ENCODE data around the gene SORCS2. TPM values are rescaled to one million over a fixed set of nuclear protein-coding genes. Genes with fewer than 3 reads are reported as not detected.

SORCS2 gene
- total and polyA plus RNA-seq, 3 donors from 2014 or later = 2.7 to 4.6 (median 2.9) TPM

- no peaks in the 10 kb centered on the region for H3K9me3 ChIP-seq
- TF ChIP-seq CTCF (IDR thresholded peaks at IDR 0.05) = no peak
- no peak for TF ChIP-seq POLR2A (IDR thresholded peaks at IDR 0.05)
- no peaks in the 10 kb centered on the region for H3K27me3 ChIP-seq
- peaks cover 6% of the 10 kb centered on the region for H3K4me1 ChIP-seq
- DNase-seq = no peak
- H3K36me3 ChIP-seq (ENCODE audit: low read depth, missing control alignments) = no peaks in the 10 kb centered on the region
- intact Hi-C loops (cut with DNase I; ENCODE audit: low total_unique reads) = no loop called here
- H3K27ac ChIP-seq = no peak overlapping the region
- H3K4me3 ChIP-seq = no peak overlapping the region
- 77 to 80% methylated on average over 12 to 13 of the region's 13 CpGs for WGBS, 2 donors
Measured at GRCh38 chr4:7697821-7698220, 505.5 kb downstream of the SORCS2 start.

DNA sequence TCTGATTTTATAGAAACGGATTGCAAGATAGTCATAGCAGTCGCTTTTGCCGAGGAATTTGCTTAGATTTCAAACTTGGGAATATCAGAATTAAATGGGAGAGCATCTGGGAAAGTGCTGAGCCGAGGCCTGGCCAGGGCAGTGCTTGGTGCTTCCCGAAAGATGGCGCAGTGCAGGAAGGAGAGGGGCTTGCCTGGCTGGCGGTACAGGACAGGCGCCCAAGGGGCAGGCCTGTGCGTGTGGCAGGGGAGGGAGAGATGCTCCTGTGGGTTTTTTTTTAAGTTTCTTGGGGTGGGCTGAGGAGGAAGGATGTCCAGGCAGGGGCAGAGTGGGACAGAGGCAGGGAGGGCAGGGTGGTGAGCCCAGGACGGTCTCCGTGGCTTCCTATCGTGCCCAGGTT, 506.2 kb downstream of the SORCS2 start:
- Histone ChIP-seq H3K9me3 (no peaks in the 10 kb centered on the region), H3K36me3 (ENCODE audit: low read depth, missing control alignments) (no peaks in the 10 kb centered on the region), H3K4me3 (no peak overlapping the region), H3K4me1 (peaks cover 6% of the 10 kb centered on the region), H3K27ac (peak overlapping the region in 1 of 2 donors; percentile 50), H3K27me3 (no peaks in the 10 kb centered on the region)
- no peak for DNase-seq
- intact Hi-C loops (cut with DNase I; ENCODE audit: low total_unique reads) = no loop called here
- TF ChIP-seq POLR2A (IDR thresholded peaks at IDR 0.05) (no peak), CTCF (IDR thresholded peaks at IDR 0.05) (no peak)
- WGBS, 2 donors = 68 to 72% methylated on average over 12 of the region's 12 CpGs

- 42 to 49% methylated on average over 7 to 8 of the region's 8 CpGs for WGBS, 2 donors
- H3K27ac ChIP-seq = peak overlapping the region in 1 of 2 donors; percentile 50
- no peaks in the 10 kb centered on the region for H3K27me3 ChIP-seq
- DNase-seq = peak; percentile 57
- peaks cover 6% of the 10 kb centered on the region for H3K4me1 ChIP-seq
- TF ChIP-seq POLR2A (IDR thresholded peaks at IDR 0.05) = no peak
- TF ChIP-seq CTCF (IDR thresholded peaks at IDR 0.05) = no peak
- H3K4me3 ChIP-seq = no peak overlapping the region
- H3K9me3 ChIP-seq = no peaks in the 10 kb centered on the region
- intact Hi-C loops (cut with DNase I; ENCODE audit: low total_unique reads) = no loop called here
- H3K36me3 ChIP-seq (ENCODE audit: low read depth, missing control alignments) = no peaks in the 10 kb centered on the region
Measured at GRCh38 chr4:7699031-7699430, 506.7 kb downstream of the SORCS2 start.

GRCh38 chr4:7699825-7700224, 507.5 kb downstream of the SORCS2 start:
- peak overlapping the region in 1 of 2 donors; percentile 50 for H3K27ac ChIP-seq
- intact Hi-C loops (cut with DNase I; ENCODE audit: low total_unique reads) = no loop called here

More at GRCh38 chr4:7699825-7700224, 507.5 kb downstream of the SORCS2 start:
- TF ChIP-seq POLR2A (IDR thresholded peaks at IDR 0.05) (no peak), CTCF (IDR thresholded peaks at IDR 0.05) (no peak)
- Histone ChIP-seq H3K36me3 (ENCODE audit: low read depth, missing control alignments) (no peaks in the 10 kb centered on the region), H3K9me3 (no peaks in the 10 kb centered on the region), H3K4me1 (peaks cover 6% of the 10 kb centered on the region), H3K27me3 (no peaks in the 10 kb centered on the region), H3K4me3 (no peak overlapping the region)
- WGBS, 2 donors = 82 to 86% methylated on average over 8 to 10 of the region's 10 CpGs
- DNase-seq = no peak
